ENCODE measurements around the gene ADCY3.

The ADCY3 gene

DNA sequence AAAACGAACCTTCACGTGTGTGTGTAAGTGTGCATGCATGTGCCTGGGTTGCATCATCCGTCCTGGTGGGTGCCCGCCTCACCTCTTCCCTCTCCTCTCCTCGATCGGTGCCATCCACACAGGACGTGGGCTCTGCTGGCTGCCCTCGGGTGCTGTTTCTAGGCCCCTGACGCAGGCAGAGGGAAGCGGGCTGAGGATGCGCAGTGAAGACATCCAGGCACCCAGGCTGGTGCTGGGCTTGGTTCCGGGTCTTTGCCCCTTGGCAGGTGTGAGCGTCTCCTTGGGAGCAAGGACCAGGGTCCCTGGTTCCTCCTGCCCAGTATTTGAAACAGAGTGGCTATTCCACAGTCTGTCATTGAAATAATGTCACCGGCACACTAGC, 6.2 kb upstream of the ADCY3 start:
- no peak for DNase-seq (ENCODE audit: low read depth in 1 of 2, low spot score in 1 of 2)

DNA sequence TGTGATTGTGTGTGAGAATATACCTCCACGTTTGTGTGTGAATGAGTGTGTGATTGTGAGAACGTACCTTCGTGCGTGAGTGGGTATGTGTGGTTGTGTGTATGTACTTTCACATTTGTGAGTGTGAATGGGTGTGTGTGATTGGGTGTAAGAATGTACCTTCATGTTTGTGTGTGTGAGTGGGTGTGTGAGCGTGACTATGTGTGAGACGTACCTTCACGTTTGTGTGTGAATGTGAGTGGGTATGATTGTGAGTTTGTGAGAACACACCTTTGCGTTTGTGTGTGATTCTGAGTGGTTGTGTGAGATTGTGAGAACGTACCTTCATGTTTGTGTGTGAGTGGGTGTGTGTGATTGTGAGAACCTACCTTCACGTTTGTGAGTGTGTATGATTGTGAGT, 5.8 kb upstream of the ADCY3 start:
- DNase-seq (ENCODE audit: low read depth in 1 of 2, low spot score in 1 of 2): no peak

DNA sequence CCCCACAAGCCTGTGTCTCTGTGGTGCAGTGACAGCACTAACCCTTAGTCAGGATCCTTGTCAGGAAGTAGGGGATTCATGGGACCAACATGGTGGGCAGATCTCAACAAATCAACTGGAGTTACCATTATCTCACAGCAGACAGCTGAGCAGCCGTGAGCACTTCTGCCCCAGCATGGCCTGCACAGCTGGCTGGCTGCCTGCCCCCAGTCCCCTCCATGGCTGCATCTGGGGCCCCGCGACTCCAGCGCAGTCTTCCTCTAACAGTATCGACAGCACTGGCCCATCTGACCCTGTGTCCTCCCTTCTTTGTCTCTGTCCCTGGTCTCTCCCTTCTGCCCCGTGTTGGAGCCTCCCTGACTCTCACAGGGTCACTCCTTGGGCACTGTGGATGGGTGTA, 4.7 kb upstream of the ADCY3 start:
- DNase-seq (ENCODE audit: low read depth in 1 of 2, low spot score in 1 of 2): no peak

DNA sequence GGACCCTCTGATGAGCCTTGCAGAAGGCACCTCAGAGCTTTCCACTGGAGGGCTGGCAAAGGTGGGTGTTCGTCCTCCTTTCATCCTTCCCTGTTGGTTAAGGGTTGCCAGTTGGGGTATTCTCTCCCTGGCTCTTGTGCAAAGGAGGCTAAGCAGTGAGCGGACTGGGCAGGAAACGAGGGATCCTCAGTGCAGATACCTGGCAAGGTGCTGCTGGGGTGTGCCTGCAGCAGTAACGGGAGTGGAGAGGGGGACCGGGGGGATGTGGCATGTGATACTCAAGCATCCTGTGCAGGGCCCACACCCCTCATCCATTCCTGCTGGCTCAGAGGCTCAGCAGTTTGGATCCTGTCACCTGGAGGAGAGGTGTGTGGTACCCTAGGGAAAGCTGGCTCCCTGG, 4.2 kb upstream of the ADCY3 start:
- no peak for DNase-seq (ENCODE audit: low read depth in 1 of 2, low spot score in 1 of 2)

DNA sequence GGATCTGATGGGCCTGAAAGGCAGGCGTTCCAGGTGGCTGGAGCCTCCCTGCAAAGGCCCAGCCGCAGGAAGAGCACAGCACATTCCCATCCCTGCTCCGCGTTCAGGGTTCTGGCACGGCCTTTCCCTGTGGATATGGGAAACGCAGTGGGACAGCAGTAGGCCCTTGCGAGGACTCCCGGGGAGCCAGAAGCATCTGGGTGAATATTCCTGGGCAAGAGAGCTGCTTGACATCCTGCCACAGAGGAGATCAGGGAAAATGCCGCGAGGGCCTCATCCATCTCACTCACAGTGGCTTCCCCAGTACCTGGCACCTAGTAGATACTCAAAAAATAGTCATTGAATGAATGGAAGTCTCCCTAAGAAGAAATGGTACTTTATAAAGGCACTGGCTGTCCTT, 3.1 kb upstream of the ADCY3 start:
- no peak for DNase-seq (ENCODE audit: low read depth in 1 of 2, low spot score in 1 of 2)

GRCh38 chr2:24922556-24922955, 2.5 kb upstream of the ADCY3 start:
- no peak for DNase-seq (ENCODE audit: low read depth in 1 of 2, low spot score in 1 of 2)

DNA sequence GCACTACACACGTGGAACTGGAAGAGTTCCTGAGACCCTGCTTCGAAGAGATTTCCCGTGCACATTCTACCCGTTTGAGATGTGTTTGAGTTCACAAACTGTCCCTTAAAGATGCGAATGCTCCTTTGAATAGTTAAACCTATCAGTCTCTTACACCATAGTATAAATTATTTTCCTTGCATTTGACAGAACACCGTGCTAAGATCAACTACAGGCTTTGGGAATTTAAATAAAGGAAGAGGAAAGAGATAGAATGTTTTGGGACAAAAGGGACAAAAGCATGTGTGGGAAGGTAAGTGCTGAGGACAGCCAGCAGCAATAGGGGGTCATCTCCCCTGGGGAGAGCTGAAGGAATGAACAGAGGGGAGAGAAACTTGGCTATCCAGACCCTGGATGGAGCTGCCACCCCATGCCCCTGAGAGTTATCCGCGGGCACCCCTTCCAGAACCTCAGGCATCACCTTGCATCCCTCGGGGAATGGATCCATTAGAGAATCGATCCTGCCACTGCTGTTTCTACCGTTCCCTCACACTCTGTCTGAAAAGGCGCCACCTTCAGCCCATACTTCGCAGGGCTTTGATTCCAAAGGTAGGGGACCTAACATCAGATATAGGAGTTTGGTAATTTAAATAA, 888 bp upstream of the ADCY3 start:
- DNase-seq (ENCODE audit: low read depth in 1 of 2, low spot score in 1 of 2): no peak

GRCh38 chr2:24919506-24920097, 435 bp downstream of the ADCY3 start:
- DNase-seq (ENCODE audit: low read depth in 1 of 2, low spot score in 1 of 2): no peak

DNA sequence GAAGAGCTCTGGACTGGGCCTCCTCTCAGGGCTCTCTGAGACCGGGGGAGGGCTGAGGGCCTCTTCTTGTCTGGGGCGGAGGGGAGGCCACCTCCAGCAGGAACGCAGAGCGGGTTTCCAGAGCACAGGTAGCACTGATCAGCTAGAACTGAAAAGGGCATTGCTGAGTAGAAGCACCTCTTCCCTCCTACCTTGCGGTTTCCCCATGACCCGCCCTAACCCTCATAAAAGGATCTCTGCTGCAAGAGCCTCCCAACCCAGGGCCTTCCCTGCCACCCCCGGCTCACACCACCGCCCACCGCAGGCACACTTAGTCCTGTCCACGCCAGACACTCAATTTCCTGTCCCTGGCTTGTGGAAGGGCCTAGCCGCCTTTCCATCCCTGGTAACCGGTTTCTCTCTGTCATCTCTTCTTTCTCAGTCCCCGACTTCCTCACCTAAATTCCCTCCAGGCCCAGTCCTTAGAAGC, 966 bp downstream of the ADCY3 start:
- peak in 1 of 2 donors; percentile 34 for DNase-seq (ENCODE audit: low read depth in 1 of 2, low spot score in 1 of 2)

DNA sequence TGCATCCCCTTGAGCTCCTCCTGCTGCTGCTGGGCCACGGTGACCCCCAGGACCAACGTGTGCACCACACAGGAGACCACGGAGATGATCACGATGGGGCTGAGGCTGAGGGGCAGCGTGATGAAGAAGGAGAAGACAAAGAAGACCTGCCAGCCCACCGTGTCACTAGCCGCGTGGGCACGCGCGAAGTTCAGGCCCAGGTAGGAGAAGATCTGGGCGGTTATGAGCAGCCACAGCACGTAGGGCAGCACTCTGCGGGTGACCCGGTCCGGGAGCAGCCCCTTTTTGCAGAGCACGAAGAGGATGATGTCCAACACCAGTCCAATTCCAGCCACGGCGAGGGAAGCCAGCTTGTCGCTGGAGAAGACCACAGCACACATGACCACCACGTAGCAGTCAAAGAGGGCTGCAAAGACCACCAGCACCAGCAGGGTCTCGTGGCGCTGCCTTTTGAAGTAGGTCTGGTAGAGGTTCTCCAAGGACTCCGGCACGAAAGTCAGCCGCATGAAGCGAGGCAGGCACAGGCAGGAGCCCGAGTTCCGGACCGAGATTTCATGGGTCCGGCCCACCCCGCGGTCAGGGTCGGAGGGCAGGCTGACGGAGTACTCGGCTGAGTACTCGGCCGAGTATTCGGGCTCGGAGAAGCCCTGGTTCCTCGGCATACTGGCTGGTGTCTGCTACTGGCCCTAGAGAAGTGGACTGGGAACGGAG, 1.6 kb downstream of the ADCY3 start:
- no peak for DNase-seq (ENCODE audit: low read depth in 1 of 2, low spot score in 1 of 2)

DNA sequence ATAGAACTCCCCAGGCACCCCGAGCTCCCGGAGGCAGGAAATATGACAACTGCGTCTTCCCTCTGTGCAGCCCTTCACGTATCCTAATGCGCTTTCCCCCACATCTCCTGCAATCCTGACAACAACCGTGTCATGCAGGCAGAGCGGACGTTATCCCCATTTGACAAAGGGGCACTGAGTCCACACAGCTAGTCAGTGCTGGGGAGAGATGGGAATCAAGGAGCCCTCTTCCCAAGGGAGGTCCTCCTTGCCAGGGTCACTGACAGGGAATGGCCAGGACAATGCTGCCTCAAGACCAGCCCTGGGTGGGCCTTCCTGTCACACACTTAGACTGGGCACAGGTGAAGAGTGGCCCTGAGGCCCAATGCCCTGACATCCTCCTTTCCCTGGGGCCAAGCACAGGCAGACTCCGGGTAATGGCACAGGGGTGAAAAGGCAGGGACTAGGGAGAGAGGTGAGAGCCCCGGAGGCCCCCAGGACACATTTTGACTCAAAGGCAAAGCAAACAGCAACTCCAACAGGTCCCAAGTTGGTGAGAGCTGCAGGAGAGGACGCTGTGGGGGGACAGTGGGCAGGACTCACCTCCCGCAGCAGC, 2.2 kb downstream of the ADCY3 start:
- no peak for DNase-seq (ENCODE audit: low read depth in 1 of 2, low spot score in 1 of 2)

- DNase-seq (ENCODE audit: low read depth in 1 of 2, low spot score in 1 of 2): no peak
These were observed 3.0 kb downstream of the ADCY3 start for GRCh38 chr2:24917086-24917485.

DNA sequence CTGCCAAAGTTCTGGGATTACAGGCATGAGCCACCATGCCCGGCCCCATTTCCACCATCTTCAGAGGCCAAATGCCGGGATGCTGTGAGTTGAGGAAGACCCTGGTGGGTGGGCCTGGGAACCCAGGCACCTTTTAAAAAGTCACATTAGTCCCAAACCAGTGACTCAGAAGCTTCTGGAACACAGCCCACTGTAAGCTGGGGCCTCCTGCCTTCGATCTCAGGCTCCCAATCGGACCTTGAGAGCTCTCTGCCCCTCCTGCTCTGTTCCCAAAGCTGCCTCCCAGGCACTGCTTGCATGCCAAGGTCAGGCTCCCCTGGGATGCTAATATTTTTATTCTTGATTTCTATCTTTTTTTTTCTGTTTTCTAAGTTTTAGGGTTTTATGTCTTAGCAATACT, 4.2 kb downstream of the ADCY3 start:
- DNase-seq (ENCODE audit: low read depth in 1 of 2, low spot score in 1 of 2): no peak

DNA sequence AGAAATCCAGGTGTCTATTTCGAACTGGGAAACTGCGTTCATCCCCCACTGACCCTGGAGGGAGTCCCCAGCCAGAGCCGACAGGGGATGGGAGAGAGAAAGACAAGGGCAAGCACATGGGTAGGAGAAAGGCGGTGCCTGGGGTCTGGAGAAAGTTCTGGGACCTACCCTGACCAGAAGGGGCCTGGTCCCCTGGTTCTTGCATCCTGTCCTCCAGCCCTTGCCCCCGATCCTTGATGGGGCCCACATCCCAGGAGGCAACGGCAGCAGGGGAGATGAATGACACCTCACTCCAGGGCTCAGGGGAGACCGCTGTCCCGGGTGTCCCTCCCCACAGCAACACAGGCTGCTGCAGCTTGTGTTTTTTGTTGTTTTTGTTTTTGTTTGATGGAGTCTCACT, 4.9 kb downstream of the ADCY3 start:
- no peak for DNase-seq (ENCODE audit: low read depth in 1 of 2, low spot score in 1 of 2)

- DNase-seq (ENCODE audit: low read depth in 1 of 2, low spot score in 1 of 2): no peak
These were observed 5.3 kb downstream of the ADCY3 start for GRCh38 chr2:24914713-24915112.

DNA sequence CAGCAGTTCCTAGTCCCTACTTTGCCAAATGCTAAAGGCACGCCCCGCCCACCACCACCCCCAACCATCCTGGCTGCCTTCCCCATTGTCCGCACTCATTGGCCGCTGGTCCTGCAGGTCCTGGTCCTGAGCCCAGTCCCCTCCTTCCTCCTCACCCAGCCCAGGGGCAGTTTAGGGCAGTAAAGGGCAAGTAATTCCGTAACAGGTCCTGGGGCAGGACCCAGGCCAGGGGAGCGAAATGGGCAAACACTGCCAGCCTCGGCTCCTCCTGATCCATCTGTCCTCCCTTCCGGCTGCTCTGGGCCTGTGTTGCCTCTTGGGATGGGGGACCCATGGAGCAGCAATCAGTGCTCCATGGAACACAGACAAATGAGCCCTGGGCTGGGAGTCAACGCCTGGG, 6.1 kb downstream of the ADCY3 start:
- DNase-seq (ENCODE audit: low read depth in 1 of 2, low spot score in 1 of 2): no peak

GRCh38 chr2:24912986-24913385, 7.1 kb downstream of the ADCY3 start:
- no peak for DNase-seq (ENCODE audit: low read depth in 1 of 2, low spot score in 1 of 2)

DNA sequence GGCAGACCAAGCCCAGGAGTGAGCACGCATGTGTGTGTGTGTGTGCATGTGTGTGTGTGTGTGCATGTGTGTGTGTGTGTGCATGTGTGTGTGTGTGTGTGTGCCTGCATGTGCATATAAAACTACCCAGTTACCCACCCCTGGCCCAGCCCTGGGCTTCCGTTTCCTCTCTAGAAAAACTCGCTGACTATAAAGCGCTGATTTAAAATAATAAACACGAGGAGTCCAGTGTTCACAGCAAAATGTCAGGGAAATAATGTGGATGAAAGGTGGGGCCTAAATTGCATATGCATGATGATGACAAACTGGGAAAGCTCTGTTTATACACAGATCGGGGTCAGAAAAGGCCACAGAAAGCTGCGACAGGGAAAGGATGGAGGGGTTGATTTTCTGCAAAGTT, 7.5 kb downstream of the ADCY3 start:
- DNase-seq (ENCODE audit: low read depth in 1 of 2, low spot score in 1 of 2): no peak

DNA sequence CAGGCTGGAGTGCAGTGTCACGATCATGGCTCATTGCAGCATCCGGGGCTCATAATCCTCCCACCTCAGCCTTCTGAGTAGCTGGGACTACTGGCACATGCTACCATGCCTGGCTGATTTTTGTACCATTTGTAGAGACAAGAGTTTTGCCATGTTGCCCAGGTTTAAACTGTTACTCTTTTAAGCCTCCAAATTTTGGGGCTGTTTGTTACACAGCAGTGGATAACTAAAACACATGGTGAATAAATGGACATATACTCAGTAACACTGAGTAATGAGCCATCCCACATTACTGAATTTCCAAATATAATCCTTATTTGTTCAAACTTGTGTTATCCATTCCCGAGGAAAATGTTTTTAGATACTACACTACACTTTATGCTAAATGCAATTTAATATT, 9.8 kb downstream of the ADCY3 start:
- DNase-seq (ENCODE audit: low read depth in 1 of 2, low spot score in 1 of 2): no peak

DNA sequence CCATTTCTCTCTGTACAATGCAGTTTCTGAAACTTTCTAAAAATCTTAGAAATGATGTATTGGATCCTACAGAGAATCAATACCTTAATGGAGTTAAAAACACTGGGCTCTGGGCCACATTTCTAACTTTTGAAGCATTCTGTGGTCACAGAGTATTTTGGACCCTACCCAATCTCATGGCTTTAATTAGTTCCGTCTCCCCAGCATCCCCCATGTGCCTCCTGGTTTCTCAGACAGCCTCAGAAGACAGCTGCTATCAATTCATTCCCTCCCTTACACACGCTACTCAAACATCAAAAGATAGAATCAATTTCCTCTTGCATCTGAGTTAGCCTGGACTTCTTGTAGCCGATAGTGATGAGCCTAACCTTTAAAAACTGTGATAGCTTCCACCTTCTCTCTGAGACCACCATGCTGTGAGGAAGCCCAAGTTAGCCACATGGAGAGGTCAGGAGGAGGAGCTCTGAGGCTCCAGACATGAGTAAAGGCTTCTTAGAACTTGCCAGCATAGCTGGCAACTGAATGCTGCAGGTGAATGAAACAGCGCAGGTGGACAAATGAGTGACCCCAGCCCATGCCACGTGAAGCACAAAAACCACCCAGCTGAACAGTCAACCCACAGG, 10.4 kb downstream of the ADCY3 start:
- DNase-seq (ENCODE audit: low read depth in 1 of 2, low spot score in 1 of 2): no peak

DNA sequence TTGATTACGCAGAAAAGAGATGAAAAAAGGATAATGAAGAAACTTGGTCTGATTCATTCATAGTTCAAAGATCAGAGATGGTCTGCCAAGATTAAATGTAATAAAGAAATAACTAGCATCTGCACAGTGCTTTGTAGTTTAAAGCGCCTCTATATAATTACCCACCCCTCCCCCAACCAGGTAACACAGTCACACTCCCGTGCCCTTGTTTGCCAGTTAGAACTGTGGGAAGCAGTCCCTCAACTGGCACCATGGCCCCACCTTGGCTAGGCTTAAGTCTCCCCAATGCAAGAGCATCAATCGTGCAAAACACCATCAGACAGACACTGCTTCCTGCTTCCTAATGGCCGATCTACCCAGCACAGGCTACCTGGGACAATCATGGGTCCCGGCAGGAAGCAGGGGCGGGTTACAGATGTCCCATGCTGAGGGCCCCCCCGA, 11.6 kb downstream of the ADCY3 start:
- no peak for DNase-seq (ENCODE audit: low read depth in 1 of 2, low spot score in 1 of 2)

DNA sequence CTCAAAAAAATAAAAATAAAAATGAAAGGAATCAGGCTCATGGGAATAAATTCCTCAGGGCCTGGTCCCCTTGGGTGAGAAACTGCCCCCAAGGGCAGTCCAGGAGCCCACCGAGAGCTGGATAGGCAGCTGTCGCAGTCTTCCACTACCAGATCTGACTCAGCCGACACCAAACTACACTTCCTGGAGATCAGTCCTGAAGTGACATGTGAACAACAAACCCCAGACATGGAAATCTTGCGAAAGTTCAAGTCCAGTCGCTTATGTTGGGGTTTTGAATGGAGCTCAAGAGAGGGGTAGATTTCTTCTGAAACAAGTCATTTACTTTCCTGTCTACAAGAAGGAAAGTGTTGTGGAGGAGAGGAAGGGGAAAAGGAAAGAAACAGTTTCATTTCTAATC, 12.9 kb downstream of the ADCY3 start:
- no peak for DNase-seq (ENCODE audit: low read depth in 1 of 2, low spot score in 1 of 2)
